Measurements from ENCODE around the gene IFNAR1. TPM values are rescaled to one million over a fixed set of nuclear protein-coding genes. Genes with fewer than 3 reads are reported as not detected.

IFNAR1 gene
- 9.9 and 12.8 TPM in 2 replicates for total RNA-seq (2012; rRNA removed)
- 5.9 and 7.8 TPM in 2 replicates for polyA plus RNA-seq (2012; rRNA removed)
- 5.6 and 7.5 TPM in 2 replicates for polyA plus RNA-seq (2012; cell fraction: cytosol; rRNA removed)
- polyA plus RNA-seq (2012; cell fraction: nucleus; rRNA removed; ENCODE audit: low replicate concordance), result 1.5 and 2.8 TPM in 2 replicates
- Bru-seq, nascent RNA, result percentile 69 among the genes with signal in this experiment
- percentile 89 among the genes with signal in this experiment for BruChase-seq, experiment 1, labeled RNA remaining after a 6-hour chase
- percentile 78 among the genes with signal in this experiment for BruChase-seq, experiment 2, labeled RNA remaining after a 2-hour chase
- long read RNA-seq, full-length matches to known transcripts, result 37 of 55 reads
- long read RNA-seq, partial matches to known transcripts, result 6 of 55 reads
- long read RNA-seq, other reads (novel, unspliced or antisense), result 12 of 55 reads

DNA sequence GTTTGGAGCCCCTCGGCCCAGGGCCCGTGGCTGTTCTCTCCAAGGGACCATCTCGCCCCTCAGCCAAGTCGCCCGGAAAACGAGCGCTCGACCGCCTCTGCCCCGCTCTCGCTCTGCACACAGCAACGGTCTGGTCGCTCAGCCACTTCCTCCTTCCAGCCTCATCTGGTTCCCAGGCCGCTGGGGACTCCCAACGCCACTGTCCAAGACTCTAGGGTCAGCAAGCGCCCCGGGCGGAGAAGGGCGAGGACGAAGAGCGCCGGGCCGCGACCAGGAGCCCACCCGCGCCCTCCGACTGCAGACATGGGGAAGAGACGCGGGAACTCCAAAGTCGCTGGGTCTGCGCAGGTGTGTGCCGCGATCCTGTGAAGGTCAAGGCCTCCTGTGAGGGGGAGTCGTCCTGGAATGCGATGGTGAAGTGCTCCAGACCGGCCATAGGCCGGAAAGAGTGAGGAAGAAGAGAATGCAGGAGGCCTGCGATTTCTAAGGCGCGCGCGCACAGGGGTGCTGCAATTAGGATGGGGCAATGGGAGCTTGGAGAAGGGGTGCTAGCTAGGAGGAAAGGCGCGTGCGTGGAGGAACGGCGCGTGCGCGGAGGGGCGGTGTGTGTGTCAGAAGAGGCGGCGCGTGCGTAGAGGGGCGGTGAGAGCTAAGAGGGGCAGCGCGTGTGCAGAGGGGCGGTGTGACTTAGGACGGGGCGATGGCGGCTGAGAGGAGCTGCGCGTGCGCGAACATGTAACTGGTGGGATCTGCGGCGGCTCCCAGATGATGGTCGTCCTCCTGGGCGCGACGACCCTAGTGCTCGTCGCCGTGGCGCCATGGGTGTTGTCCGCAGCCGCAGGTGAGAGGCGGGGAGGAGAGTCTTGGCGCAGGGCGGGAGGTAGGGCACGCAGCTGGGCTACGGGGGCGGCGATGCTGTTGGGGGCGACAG, at the start of gene IFNAR1:
TSS of gene IFNAR1 (plus strand) at position 680 of the 931 bp plus-strand sequence. CDS start at position 766, 86 bp downstream.
- ChIA-PET POLR2A (ENCODE audit: unreplicated experiment) (interaction anchor here (0.5 kb wide), 1 partner anchor 121 kb away, joined by 3 read pairs; no protein-coding TSS in a partner anchor), CTCF (interaction anchor here (0.9 to 1.1 kb wide), 2 partner anchors 11 to 36 kb away, joined by 3 read pairs; no protein-coding TSS in a partner anchor)
- Histone ChIP-seq H4K8ac (ENCODE audit: low read depth in 2 of 2, low read length in 2 of 2) (peak within 1 kb of the TSS; percentile 59 to 88), H4K20me1 (ENCODE audit: insufficient read depth, low read length) (peaks cover 12% of the 10 kb centered on the region), H2BK5ac (ENCODE audit: low read depth, low read length, poor library complexity, severe bottlenecking) (peak within 1 kb of the TSS; percentile 92), H3K4me1 (ENCODE audit: control insufficient read depth, insufficient read depth, low read length) (no peaks in the 10 kb centered on the region), H3K23ac (ENCODE audit: low read depth, low read length) (peak within 1 kb of the TSS; percentile 73), H3K9me1 (ENCODE audit: insufficient read depth, low read length) (no peaks in the 10 kb centered on the region; the same call in none of the 2 replicates), H3K56ac (ENCODE audit: extremely low read depth, insufficient read depth, low read length) (peak within 1 kb of the TSS; percentile 77), H2BK120ac (ENCODE audit: low read depth, low read length) (peak within 1 kb of the TSS; percentile 66), H3K4me3 (ENCODE audit: insufficient read depth, low read depth, low read length) (peak within 1 kb of the TSS; percentile 77), H4K91ac (ENCODE audit: insufficient read depth, low read depth, low read length) (peak within 1 kb of the TSS; percentile 85; the same call in 1 of the 2 replicates), H3K9ac (ENCODE audit: low read depth, low read length) (peak within 1 kb of the TSS; percentile 91), H2AFZ (replicated peaks; ENCODE audit: low read length, poor library complexity) (peak within 1 kb of the TSS; percentile 99), H3K14ac (replicated peaks; ENCODE audit: low read depth, low read length) (peak within 1 kb of the TSS; percentile 69), H2AK9ac (replicated peaks; ENCODE audit: low read depth, low read length, poor library complexity) (peak within 1 kb of the TSS; percentile 39), H3K4ac (ENCODE audit: low read depth, low read length) (peak within 1 kb of the TSS; percentile 92), H2AK5ac (ENCODE audit: low read depth, low read length) (peak within 1 kb of the TSS; percentile 78; the same call in 1 of the 2 replicates), H3K79me1 (ENCODE audit: low read depth in 1 of 2, low read length in 2 of 2) (peaks cover 14 to 29% of the 10 kb centered on the region in 2 experiments), H3K18ac (ENCODE audit: low read depth, low read length) (peak within 1 kb of the TSS; percentile 73), H3K27me3 (ENCODE audit: control insufficient read depth, insufficient read depth, low read length) (no peaks in the 10 kb centered on the region), H3K27ac (ENCODE audit: insufficient read depth, low read length) (peak within 1 kb of the TSS; percentile 92), H3K36me3 (ENCODE audit: control insufficient read depth, insufficient read depth, low read length) (no peaks in the 10 kb centered on the region), H3K4me2 (ENCODE audit: low read depth, low read length) (peak within 1 kb of the TSS; percentile 97), H2BK15ac (ENCODE audit: low read depth, low read length) (peak within 1 kb of the TSS; percentile 53; the same call in 1 of the 3 replicates), H4K5ac (ENCODE audit: low read depth, low read length) (peak within 1 kb of the TSS; percentile 69), H3K9me3 (ENCODE audit: control insufficient read depth, insufficient read depth, low read length) (no peaks in the 10 kb centered on the region), H2BK20ac (ENCODE audit: low read depth, low read length) (no peak within 1 kb of the TSS)
- intact Hi-C loops (cut with micrococcal nuclease), result loop anchor here (2.0 kb wide), 1 partner anchor 126 kb away; no protein-coding TSS in a partner anchor
- ATAC-seq (ENCODE audit: low read depth) (peak; percentile 93), DNase-seq (peak; percentile 98)
- no TSS peak for BruUV-seq (replicated peaks)
- in situ Hi-C loops (cut with MboI; ENCODE audit: low sequenced_read_pairs), result no loop called here
- 0% methylated on average over 29 of the region's 86 CpGs; no CpG with 5 or more reads in 1 of the 2 experiments for WGBS, 2 experiments (ENCODE audit: extremely low coverage in 2 of 2, insufficient read length in 1 of 2)
- dilution Hi-C loops (cut with HindIII; ENCODE audit: low sequenced_read_pairs, unreplicated experiment), result no loop called here
- TF ChIP-seq MAFK (IDR thresholded peaks at IDR 0.05; ENCODE audit: low read depth, low read length) (no peak), MXI1 (IDR thresholded peaks at IDR 0.05; ENCODE audit: borderline replicate concordance, low read depth, low read length) (peak; percentile 47; the same call in 1 of the 2 replicates), POLR2A (IDR thresholded peaks at IDR 0.05; ENCODE audit: low read depth, low read length) (peak; percentile 71; the same call in 1 of the 2 replicates), CTCF (conservative IDR thresholded peaks at IDR 0.05; ENCODE audit: low read depth, low read length) (no peak), BHLHE40 (IDR thresholded peaks at IDR 0.05; ENCODE audit: low read depth, low read length) (peak; percentile 83), CEBPB (IDR thresholded peaks at IDR 0.05; ENCODE audit: low read depth, low read length) (peak; percentile 82), RFX5 (IDR thresholded peaks at IDR 0.05; ENCODE audit: low read depth, low read length) (no peak), FOS (IDR thresholded peaks at IDR 0.05; ENCODE audit: low read depth, low read length) (no peak), MAZ (IDR thresholded peaks at IDR 0.05; ENCODE audit: borderline replicate concordance, low read depth, low read length) (peak; percentile 66; the same call in 1 of the 2 replicates), CHD1 (IDR thresholded peaks at IDR 0.05; ENCODE audit: low read depth, low read length) (no peak), RAD21 (IDR thresholded peaks at IDR 0.05; ENCODE audit: low read length) (no peak)
- TF ChIP-seq, protein P1, sequence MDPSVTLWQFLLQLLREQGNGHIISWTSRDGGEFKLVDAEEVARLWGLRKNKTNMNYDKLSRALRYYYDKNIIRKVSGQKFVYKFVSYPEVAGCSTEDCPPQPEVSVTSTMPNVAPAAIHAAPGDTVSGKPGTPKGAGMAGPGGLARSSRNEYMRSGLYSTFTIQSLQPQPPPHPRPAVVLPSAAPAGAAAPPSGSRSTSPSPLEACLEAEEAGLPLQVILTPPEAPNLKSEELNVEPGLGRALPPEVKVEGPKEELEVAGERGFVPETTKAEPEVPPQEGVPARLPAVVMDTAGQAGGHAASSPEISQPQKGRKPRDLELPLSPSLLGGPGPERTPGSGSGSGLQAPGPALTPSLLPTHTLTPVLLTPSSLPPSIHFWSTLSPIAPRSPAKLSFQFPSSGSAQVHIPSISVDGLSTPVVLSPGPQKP (IDR thresholded peaks at IDR 0.05; ENCODE audit: borderline replicate concordance, low read depth, low read length), result no peak

Measured in IMR-90 (cell line).